H9 (cell line): ENCODE measurements around the gene ZMYM2. TPM values are rescaled to one million over a fixed set of nuclear protein-coding genes. Genes with fewer than 3 reads are reported as not detected.

Source experiments
- DNase-seq: peaks from one replicate; pipeline ENCODE4 v3.0.0-alpha.2; 2017
- H2AFZ ChIP-seq: one replicate; pipeline ENCODE4 v1.6.1; 2013; ENCODE audit warnings: mild to moderate bottlenecking, low read length, control low read depth, moderate library complexity
- H2AK5ac ChIP-seq: 2 replicates; pipeline ENCODE4 v1.6.1; 2013; ENCODE audit warnings: low read length, control low read depth, mixed read lengths; ENCODE audit not compliant: insufficient read length
- H2BK120ac ChIP-seq: one replicate; pipeline ENCODE4 v1.6.1; 2013; ENCODE audit warnings: low read depth, mild to moderate bottlenecking, low read length, control low read depth, inconsistent platforms; ENCODE audit not compliant: poor library complexity, severe bottlenecking
- H2BK12ac ChIP-seq: 2 replicates; pipeline ENCODE4 v1.6.1; 2013; ENCODE audit warnings: low read length, control low read depth, mixed read lengths, low read depth; ENCODE audit not compliant: insufficient read length
- H2BK15ac ChIP-seq: 2 replicates; pipeline ENCODE4 v1.6.1; 2013; ENCODE audit warnings: low read depth, low read length, control low read depth
- H2BK20ac ChIP-seq: one replicate; pipeline ENCODE4 v1.6.1; 2013; ENCODE audit warnings: low read depth, mild to moderate bottlenecking, low read length, control low read depth, inconsistent platforms; ENCODE audit not compliant: poor library complexity, severe bottlenecking
- H2BK5ac ChIP-seq: 2 replicates; pipeline ENCODE4 v1.6.1; 2013; ENCODE audit warnings: low read length, control low read depth, mixed read lengths; ENCODE audit not compliant: insufficient read length
- H3K14ac ChIP-seq: 2 replicates; pipeline ENCODE4 v1.6.1; 2013; ENCODE audit warnings: low read length, control low read depth; ENCODE audit not compliant: insufficient read depth
- H3K18ac ChIP-seq: 2 replicates; pipeline ENCODE4 v1.6.1; 2013; ENCODE audit warnings: low read depth, mild to moderate bottlenecking, mixed read lengths, low read length, control low read depth; ENCODE audit not compliant: insufficient read length
- H3K23ac ChIP-seq: 2 replicates; pipeline ENCODE4 v1.6.1; 2013; ENCODE audit warnings: low read length, control low read depth, mixed read lengths, low read depth; ENCODE audit not compliant: insufficient read length
- H3K23me2 ChIP-seq: 2 replicates; pipeline ENCODE4 v1.6.1; 2013; ENCODE audit warnings: low read depth, mild to moderate bottlenecking, mixed read lengths, low read length, control low read depth; ENCODE audit not compliant: insufficient read length, poor library complexity, severe bottlenecking
- H3K27ac ChIP-seq: 2 replicates; pipeline ENCODE4 v1.5.1; 2013; ENCODE audit warnings: low read length, control low read depth, mixed read lengths, low read depth; ENCODE audit not compliant: insufficient read length
- H3K27me3 ChIP-seq: 2 replicates; pipeline ENCODE4 v1.6.1; 2013; ENCODE audit warnings: low read length, control low read depth, inconsistent platforms; ENCODE audit not compliant: insufficient read depth
- H3K4ac ChIP-seq: 2 replicates; pipeline ENCODE4 v1.6.1; 2013; ENCODE audit warnings: low read depth, mild to moderate bottlenecking, control low read depth, inconsistent platforms, low read length, moderate library complexity
- H3K4me1 ChIP-seq: 2 replicates; pipeline ENCODE4 v1.6.1; 2013; ENCODE audit warnings: low read length, control low read depth, inconsistent platforms; ENCODE audit not compliant: insufficient read depth
- H3K4me2 ChIP-seq: 2 replicates; pipeline ENCODE4 v1.6.1; 2013; ENCODE audit warnings: low read length, control low read depth, mixed read lengths; ENCODE audit not compliant: insufficient read length, insufficient read depth
- H3K56ac ChIP-seq: 2 replicates; pipeline ENCODE4 v1.6.1; 2013; ENCODE audit warnings: low read depth, mild to moderate bottlenecking, mixed read lengths, low read length, control low read depth; ENCODE audit not compliant: insufficient read length
- H3K79me1 ChIP-seq: 2 replicates; pipeline ENCODE4 v1.6.1; 2013; ENCODE audit warnings: low read depth, mild to moderate bottlenecking, moderate library complexity, low read length, control low read depth, inconsistent platforms; ENCODE audit not compliant: insufficient read depth, poor library complexity, severe bottlenecking
- H3K79me2 ChIP-seq: 2 replicates; pipeline ENCODE4 v1.6.1; 2013; ENCODE audit warnings: low read length, control low read depth, inconsistent platforms; ENCODE audit not compliant: insufficient read depth
- H3K9ac ChIP-seq: 2 replicates; pipeline ENCODE4 v1.6.1; 2013; ENCODE audit warnings: low read length, control low read depth, mixed read lengths; ENCODE audit not compliant: insufficient read length; ENCODE audit errors: extremely low read depth
- H3K9me3 ChIP-seq: one replicate; pipeline ENCODE4 v1.6.1; 2013; ENCODE audit warnings: low read depth, low read length, inconsistent platforms; ENCODE audit not compliant: control insufficient read depth
- H3T11ph ChIP-seq: one replicate; pipeline ENCODE4 v1.6.1; 2013; ENCODE audit warnings: mild to moderate bottlenecking, low read length, control low read depth, inconsistent platforms
- H4K20me1 ChIP-seq: one replicate; pipeline ENCODE4 v1.6.1; 2013; ENCODE audit not compliant: control insufficient read depth, insufficient read length, insufficient read depth
- H4K5ac ChIP-seq: 2 replicates; pipeline ENCODE4 v1.6.1; 2013; ENCODE audit warnings: low read depth, mild to moderate bottlenecking, mixed read lengths, low read length, control low read depth; ENCODE audit not compliant: insufficient read length
- H4K8ac ChIP-seq: replicated peaks from 2 replicates; pipeline ENCODE4 v1.6.1; 2013; ENCODE audit warnings: low read length, control low read depth, mixed read lengths, low read depth; ENCODE audit not compliant: insufficient read length
- H4K91ac ChIP-seq: 2 replicates; pipeline ENCODE4 v1.6.1; 2013; ENCODE audit warnings: low read depth, mild to moderate bottlenecking, moderate library complexity, mixed read lengths, low read length, control low read depth; ENCODE audit not compliant: insufficient read length
- H3K27ac Mint-ChIP-seq, 3 experiments: 2 replicates in 2 of 3; 3 replicates in 1 of 3; pipeline ENCODE4 v1.8.0; 2020 to 2021; ENCODE audit warnings: mixed read lengths in 3 of 3, mild to moderate bottlenecking in 1 of 3, moderate library complexity in 1 of 3
- H3K27me3 Mint-ChIP-seq: 2 replicates; pipeline ENCODE4 v1.8.0; 2021; ENCODE audit warnings: low read depth, mild to moderate bottlenecking, moderate library complexity, mixed read lengths
- H3K36me3 Mint-ChIP-seq, 3 experiments: 2 replicates in 2 of 3; 3 replicates in 1 of 3; pipeline ENCODE4 v1.8.0; 2020 to 2021; ENCODE audit warnings: low read depth in 3 of 3, mixed read lengths in 3 of 3; ENCODE audit not compliant: insufficient read depth in 1 of 3
- H3K4me1 Mint-ChIP-seq, 2 experiments: 2 replicates each; pipeline ENCODE4 v1.8.0; 2020; ENCODE audit warnings: mixed read lengths in 2 of 2
- H3K4me3 Mint-ChIP-seq, 2 experiments: 2 replicates in 1 of 2; 3 replicates in 1 of 2; pipeline ENCODE4 v1.8.0; 2020 to 2021; ENCODE audit warnings: mild to moderate bottlenecking in 2 of 2, mixed read lengths in 2 of 2, moderate library complexity in 1 of 2
- H3K9me3 Mint-ChIP-seq, 2 experiments: 2 replicates in 1 of 2; 3 replicates in 1 of 2; pipeline ENCODE4 v1.8.0; 2020; ENCODE audit warnings: mild to moderate bottlenecking in 2 of 2, mixed read lengths in 2 of 2, moderate library complexity in 1 of 2
- CTCF ChIP-seq: fragments of 200-600 bp; sonication (generic); conservative IDR thresholded peaks from 3 replicates; pipeline ENCODE4 v1.8.0; 2021; ENCODE audit warnings: antibody characterized with exemption, mild to moderate bottlenecking
- WGBS: extraction: QIAGEN DNeasy Blood & Tissue Kit; methylation state at CpG from one replicate; pipeline ENCODE4 v1.1.7; 2013; ENCODE audit warnings: missing lambda C conversion rate, low lambda C conversion rate, mixed read lengths; ENCODE audit not compliant: insufficient read length; ENCODE audit errors: extremely low coverage; 5-methylcytosine and 5-hydroxymethylcytosine counted together
- total RNA-seq: library from RNA; stranded (reverse); gene quantifications from 2 replicates; pipeline ENCODE4 v1.2.1, GENCODE V29; 2021

Gene ZMYM2
- total RNA-seq, 1 experiment from 2014 or later: 173 TPM

DNA sequence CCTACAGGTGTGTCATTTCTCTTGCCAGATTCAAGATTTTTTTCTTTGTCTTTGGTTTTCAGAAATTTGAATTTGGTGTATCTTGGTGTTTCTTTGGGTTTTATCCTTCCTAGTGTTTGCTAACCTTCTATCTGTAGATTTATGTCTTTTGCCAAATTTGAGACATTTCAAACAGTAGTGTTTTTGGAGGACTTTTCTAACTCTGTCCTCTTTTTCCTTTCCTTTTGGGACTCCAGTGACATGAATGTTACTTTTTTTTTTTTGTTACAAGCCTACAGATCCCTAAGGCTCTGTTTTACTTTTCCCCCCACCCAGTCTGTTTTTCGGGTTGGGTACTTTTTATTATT lies 58.8 kb downstream of the ZMYM2 start:
- Histone ChIP-seq H3K79me1 (no peaks in the 10 kb centered on the region), H3K56ac (no peak overlapping the region), H3K23ac (no peak overlapping the region), H3K27me3 (no peaks in the 10 kb centered on the region), H3K4me1 (peaks cover 3% of the 10 kb centered on the region), H2BK15ac (no peak overlapping the region), H3K23me2 (no peaks in the 10 kb centered on the region), H4K5ac (no peak overlapping the region), H3K79me2 (peaks cover 2% of the 10 kb centered on the region; the same call in 1 of the 2 replicates), H3K9me3 (no peaks in the 10 kb centered on the region), H3K4me2 (no peak overlapping the region), H2BK20ac (no peak overlapping the region), H3K18ac (no peak overlapping the region), H2BK12ac (no peak overlapping the region), H3K14ac (no peak overlapping the region), H3K27ac (no peak overlapping the region), H3K4ac (no peak overlapping the region), H2AK5ac (no peak overlapping the region), H2AFZ (no peak overlapping the region), H2BK120ac (no peak overlapping the region), H4K91ac (no peak overlapping the region), H4K8ac (no peak overlapping the region), H2BK5ac (no peak overlapping the region), H3K9ac (no peak overlapping the region), H4K20me1 (no peaks in the 10 kb centered on the region), H3T11ph (no peak overlapping the region)
- Mint-ChIP-seq H3K27me3 (no peaks in the 10 kb centered on the region), H3K27ac (0 out of 7 replicates have a peak overlapping the region, but pooled peaks of 1 of the 3 experiments have one; percentile 19), H3K4me1 (peaks cover 24 to 45% of the 10 kb centered on the region in 2 experiments), H3K36me3 (peaks cover 46 to 80% (median 62%) of the 10 kb centered on the region in 3 experiments), H3K9me3 (peaks cover 0 to 22% of the 10 kb centered on the region in 2 experiments; a peak in 3 of 5 replicates), H3K4me3 (no peak overlapping the region)
- no CpG with 5 or more reads among the region's 1 CpG for WGBS
- DNase-seq: no peak
- no peak for TF ChIP-seq CTCF
